Activated CD4-positive, alpha-beta T cell treated with anti-CD3 and anti-CD28 coated beads, Interleukin-2, amount 10 ng/mL, durations not matched to agents 24 days and 14 days (primary cell): ENCODE data around the gene NPTXR. TPM values are rescaled to one million over a fixed set of nuclear protein-coding genes. Genes with fewer than 3 reads are reported as not detected.

Experiments
- DNase-seq: peaks from one replicate; pipeline ENCODE4 v3.0.0; 2022
- H3K27ac Mint-ChIP-seq: one replicate; pipeline ENCODE4 v1.8.0; 2022; ENCODE audit warnings: mild to moderate bottlenecking, mixed read lengths
- H3K27me3 Mint-ChIP-seq: one replicate; pipeline ENCODE4 v1.8.0; 2022; ENCODE audit warnings: mixed read lengths
- H3K36me3 Mint-ChIP-seq: one replicate; pipeline ENCODE4 v1.8.0; 2022; ENCODE audit warnings: low read depth, mild to moderate bottlenecking, mixed read lengths
- H3K4me1 Mint-ChIP-seq: one replicate; pipeline ENCODE4 v1.8.0; 2021; ENCODE audit warnings: mixed read lengths
- H3K4me3 Mint-ChIP-seq: one replicate; pipeline ENCODE4 v1.8.0; 2022; ENCODE audit warnings: mild to moderate bottlenecking, moderate library complexity, mixed read lengths
- H3K9me3 Mint-ChIP-seq: one replicate; pipeline ENCODE4 v1.8.0; 2021; ENCODE audit warnings: mixed read lengths
- intact Hi-C: fragments of 100-400 bp; cut with micrococcal nuclease; formaldehyde crosslinking; loops from one replicate; pipeline ENCODE4 v1.15.1; 2023
- total RNA-seq: library from RNA; stranded (reverse); gene quantifications from 2 replicates; pipeline ENCODE4 v1.2.3, GENCODE V29; 2022

Gene NPTXR
- total RNA-seq, result 0.98 and 1.0 TPM in 2 replicates

GRCh38 chr22:38843657-38844314, at the start of gene NPTXR:
NPTXR (minus strand) TSS chr22:38844028.
- H3K36me3 Mint-ChIP-seq, result no peaks in the 10 kb centered on the region
- peak within 1 kb of the TSS; percentile 76 for H3K4me3 Mint-ChIP-seq
- DNase-seq, result peak; percentile 75
- intact Hi-C loops, result loop anchor here (5.0 kb wide), 1 partner anchor 86 kb away; the partner anchor contains the start of gene SUN2
- H3K27me3 Mint-ChIP-seq, result peaks cover 62% of the 10 kb centered on the region
- H3K27ac Mint-ChIP-seq, result peak within 1 kb of the TSS; percentile 52
- no peaks in the 10 kb centered on the region for H3K9me3 Mint-ChIP-seq
- peaks cover 8% of the 10 kb centered on the region for H3K4me1 Mint-ChIP-seq

DNA sequence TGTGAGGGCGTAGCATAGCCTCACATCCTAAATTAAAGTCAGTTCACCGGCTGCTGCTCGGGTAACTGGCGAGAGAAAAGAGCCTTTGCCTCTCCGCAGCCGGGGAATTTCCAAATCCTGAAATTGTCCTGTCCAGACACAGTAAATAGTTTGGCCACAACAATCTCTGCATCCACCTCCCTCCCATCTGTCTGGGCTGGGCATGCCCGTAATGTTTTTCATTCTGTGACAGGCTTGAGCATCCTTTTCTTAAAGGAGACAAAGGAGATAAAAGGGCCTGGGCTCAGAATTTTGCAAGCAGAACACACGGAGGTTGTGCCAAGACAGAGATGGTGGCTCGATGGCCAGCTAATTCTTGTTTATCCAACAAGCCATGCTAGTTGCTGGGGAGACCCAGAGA, 47.4 kb upstream of the NPTXR start:
- peaks cover 43% of the 10 kb centered on the region for H3K27me3 Mint-ChIP-seq
- no peak for DNase-seq
- H3K4me3 Mint-ChIP-seq, result no peak overlapping the region
- peaks cover 5% of the 10 kb centered on the region for H3K4me1 Mint-ChIP-seq
- H3K9me3 Mint-ChIP-seq, result no peaks in the 10 kb centered on the region
- H3K27ac Mint-ChIP-seq, result no peak overlapping the region
- intact Hi-C loops, result no loop called here
- no peaks in the 10 kb centered on the region for H3K36me3 Mint-ChIP-seq

DNA sequence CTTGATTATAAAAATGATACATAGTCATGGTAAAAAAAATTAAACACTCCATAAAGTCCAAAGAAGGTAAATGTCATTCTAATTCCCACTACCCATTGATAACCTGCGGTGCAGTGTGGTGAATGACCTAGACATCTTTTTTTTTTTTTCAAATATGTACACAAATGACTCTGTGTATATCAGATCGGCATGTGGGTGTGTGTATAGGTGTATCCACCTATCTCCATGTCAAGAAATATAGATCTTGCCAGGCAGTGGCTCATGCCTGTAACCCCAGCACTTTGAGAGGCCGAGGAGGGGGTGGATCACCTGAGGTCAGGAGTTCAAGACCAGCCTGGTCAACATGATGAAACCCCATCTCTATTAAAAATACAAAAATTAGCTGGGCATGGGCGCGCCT, 46.5 kb upstream of the NPTXR start:
- H3K27ac Mint-ChIP-seq, result no peak overlapping the region
- intact Hi-C loops, result no loop called here
- H3K4me3 Mint-ChIP-seq, result no peak overlapping the region
- no peaks in the 10 kb centered on the region for H3K36me3 Mint-ChIP-seq
- peaks cover 6% of the 10 kb centered on the region for H3K4me1 Mint-ChIP-seq
- peak; percentile 34 for DNase-seq
- H3K9me3 Mint-ChIP-seq, result no peaks in the 10 kb centered on the region
- H3K27me3 Mint-ChIP-seq, result peaks cover 39% of the 10 kb centered on the region

DNA sequence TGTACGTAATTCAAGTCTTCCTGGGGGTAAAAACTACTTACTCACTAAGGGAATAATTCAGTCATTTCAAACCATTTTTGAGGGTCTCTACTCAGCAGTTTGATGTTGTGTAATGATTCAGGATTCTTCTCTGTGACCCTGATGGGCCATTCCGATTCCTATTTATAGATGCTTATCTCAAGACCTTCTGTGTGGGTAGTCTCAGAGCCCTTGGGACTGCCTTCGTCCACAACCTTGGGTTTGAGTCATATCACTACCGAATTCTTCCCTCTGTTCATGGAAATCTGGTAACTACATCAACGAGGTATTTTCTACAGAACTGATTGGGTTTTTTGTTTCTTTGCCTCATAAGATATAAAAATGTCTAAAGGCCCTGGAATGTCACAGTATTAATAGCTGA, 42.5 kb upstream of the NPTXR start:
- Mint-ChIP-seq H3K4me1 (peaks cover 21% of the 10 kb centered on the region), H3K27ac (no peak overlapping the region), H3K9me3 (no peaks in the 10 kb centered on the region), H3K4me3 (no peak overlapping the region), H3K36me3 (no peaks in the 10 kb centered on the region), H3K27me3 (peaks cover 13% of the 10 kb centered on the region)
- intact Hi-C loops, result no loop called here
- peak; percentile 27 for DNase-seq

GRCh38 chr22:38882972-38883622, 39.3 kb upstream of the NPTXR start:
- Mint-ChIP-seq H3K27ac (peak overlapping the region; percentile 81), H3K36me3 (no peaks in the 10 kb centered on the region), H3K4me1 (peaks cover 21% of the 10 kb centered on the region), H3K9me3 (no peaks in the 10 kb centered on the region), H3K27me3 (peaks cover 16% of the 10 kb centered on the region), H3K4me3 (no peak overlapping the region)
- peak; percentile 58 for DNase-seq
- intact Hi-C loops, result no loop called here

GRCh38 chr22:38881997-38882879, 38.4 kb upstream of the NPTXR start:
- intact Hi-C loops, result no loop called here
- Mint-ChIP-seq H3K36me3 (no peaks in the 10 kb centered on the region), H3K4me3 (no peak overlapping the region), H3K4me1 (peaks cover 21% of the 10 kb centered on the region), H3K27ac (peak overlapping the region; percentile 81), H3K9me3 (no peaks in the 10 kb centered on the region), H3K27me3 (peaks cover 16% of the 10 kb centered on the region)
- peak; percentile 55 for DNase-seq

DNA sequence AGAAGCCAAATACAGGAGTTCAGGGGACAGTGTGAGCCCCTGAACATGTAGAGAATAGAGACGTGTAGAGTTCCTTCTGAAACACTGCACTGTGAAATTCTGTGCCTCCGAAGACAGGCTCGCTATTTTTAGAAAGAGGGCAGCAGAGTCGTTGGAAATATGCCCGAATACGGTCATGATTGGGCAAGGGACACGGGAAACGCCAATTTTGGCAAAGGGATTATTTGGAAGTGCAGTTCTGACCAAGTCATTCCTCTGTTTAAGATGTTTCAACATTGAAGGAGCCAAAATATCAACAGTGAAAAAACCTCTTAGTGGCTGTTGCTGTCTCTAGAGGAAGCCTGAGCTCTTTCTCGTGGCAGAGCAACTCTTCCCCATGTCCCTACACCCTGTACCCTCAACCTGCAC, 37.6 kb upstream of the NPTXR start:
- peak; percentile 52 for DNase-seq
- Mint-ChIP-seq H3K27ac (no peak overlapping the region), H3K4me1 (peaks cover 18% of the 10 kb centered on the region), H3K36me3 (no peaks in the 10 kb centered on the region), H3K9me3 (no peaks in the 10 kb centered on the region), H3K4me3 (no peak overlapping the region), H3K27me3 (peaks cover 16% of the 10 kb centered on the region)
- intact Hi-C loops, result no loop called here

DNA sequence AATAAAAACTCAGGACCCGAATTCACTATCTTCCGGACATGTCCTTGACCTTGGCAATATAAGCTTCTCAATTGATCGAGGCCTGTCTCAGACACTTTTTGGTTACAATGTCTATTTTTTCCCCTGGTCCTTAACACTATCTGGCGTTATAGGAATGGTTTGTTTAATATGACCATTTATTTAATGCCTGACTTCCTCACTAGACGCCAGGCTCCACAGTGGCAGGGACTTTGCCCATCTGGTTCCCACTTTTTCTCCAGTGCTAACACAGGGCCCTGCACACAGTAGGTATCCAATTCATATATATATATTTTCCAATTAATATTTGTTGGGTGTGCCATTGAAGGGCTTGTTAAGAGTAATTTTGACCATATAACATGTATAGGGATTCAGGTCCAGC, 36.1 kb upstream of the NPTXR start:
- intact Hi-C loops, result no loop called here
- no peak overlapping the region for H3K27ac Mint-ChIP-seq
- peaks cover 22% of the 10 kb centered on the region for H3K4me1 Mint-ChIP-seq
- H3K36me3 Mint-ChIP-seq, result no peaks in the 10 kb centered on the region
- H3K9me3 Mint-ChIP-seq, result peaks cover under 1% of the 10 kb centered on the region
- no peak overlapping the region for H3K4me3 Mint-ChIP-seq
- no peak for DNase-seq
- H3K27me3 Mint-ChIP-seq, result peaks cover 21% of the 10 kb centered on the region

GRCh38 chr22:38879108-38879729, 35.4 kb upstream of the NPTXR start:
- Mint-ChIP-seq H3K9me3 (peaks cover 4% of the 10 kb centered on the region), H3K4me1 (peaks cover 26% of the 10 kb centered on the region), H3K4me3 (no peak overlapping the region)

GRCh38 chr22:38878001-38878400, 34.2 kb upstream of the NPTXR start:
- Mint-ChIP-seq H3K4me1 (peaks cover 33% of the 10 kb centered on the region), H3K36me3 (peaks cover 3% of the 10 kb centered on the region), H3K4me3 (no peak overlapping the region), H3K27me3 (peaks cover 19% of the 10 kb centered on the region), H3K9me3 (peaks cover 4% of the 10 kb centered on the region), H3K27ac (no peak overlapping the region)
- peak; percentile 52 for DNase-seq
- intact Hi-C loops, result no loop called here

More at GRCh38 chr22:38879108-38879729, 35.4 kb upstream of the NPTXR start:
- intact Hi-C loops, result no loop called here
- no peaks in the 10 kb centered on the region for H3K36me3 Mint-ChIP-seq
- peaks cover 19% of the 10 kb centered on the region for H3K27me3 Mint-ChIP-seq
- DNase-seq, result peak; percentile 53
- H3K27ac Mint-ChIP-seq, result no peak overlapping the region

DNA sequence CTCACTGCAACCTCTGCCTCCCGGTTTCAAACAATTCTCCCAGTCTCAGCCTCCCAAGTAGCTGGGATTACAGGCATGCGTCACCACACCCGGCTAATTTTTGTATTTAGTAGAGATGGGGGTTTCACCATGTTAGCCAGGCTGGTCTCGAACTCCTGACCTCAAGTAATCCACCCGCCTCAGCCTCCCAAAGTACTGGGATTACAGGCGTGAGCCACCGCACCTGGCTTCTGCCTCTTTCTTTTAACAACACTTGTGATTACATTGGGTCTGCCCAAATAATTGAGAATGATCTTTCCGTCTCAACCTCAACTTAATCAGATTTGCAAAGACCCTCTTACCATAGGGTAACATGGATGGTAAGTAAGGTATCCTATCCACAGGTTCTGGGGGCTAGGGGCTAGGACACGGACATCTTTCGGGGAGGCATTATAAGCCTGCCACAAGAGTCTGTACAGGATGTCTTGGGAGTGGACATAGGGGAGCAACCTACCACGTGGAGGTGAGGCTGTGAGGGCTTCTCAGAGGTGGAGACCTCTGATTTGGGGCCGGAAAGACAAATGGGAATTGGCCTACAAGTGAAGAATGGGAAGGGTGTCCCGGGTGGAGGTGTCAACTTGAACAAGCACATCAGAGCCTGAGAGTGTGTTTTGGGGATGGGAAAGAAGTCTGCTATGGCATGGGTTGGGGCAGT, 30.8 kb upstream of the NPTXR start:
- peaks cover 4% of the 10 kb centered on the region for H3K9me3 Mint-ChIP-seq
- H3K36me3 Mint-ChIP-seq, result peaks cover 18% of the 10 kb centered on the region
- H3K27me3 Mint-ChIP-seq, result peaks cover 17% of the 10 kb centered on the region
- H3K27ac Mint-ChIP-seq, result peak overlapping the region; percentile 87
- H3K4me1 Mint-ChIP-seq, result peaks cover 41% of the 10 kb centered on the region
- DNase-seq, result peak; percentile 60
- H3K4me3 Mint-ChIP-seq, result peak overlapping the region; percentile 95
- intact Hi-C loops, result loop anchor here (1.0 kb wide), 2 partner anchors 67 to 111 kb away; no protein-coding TSS in a partner anchor

DNA sequence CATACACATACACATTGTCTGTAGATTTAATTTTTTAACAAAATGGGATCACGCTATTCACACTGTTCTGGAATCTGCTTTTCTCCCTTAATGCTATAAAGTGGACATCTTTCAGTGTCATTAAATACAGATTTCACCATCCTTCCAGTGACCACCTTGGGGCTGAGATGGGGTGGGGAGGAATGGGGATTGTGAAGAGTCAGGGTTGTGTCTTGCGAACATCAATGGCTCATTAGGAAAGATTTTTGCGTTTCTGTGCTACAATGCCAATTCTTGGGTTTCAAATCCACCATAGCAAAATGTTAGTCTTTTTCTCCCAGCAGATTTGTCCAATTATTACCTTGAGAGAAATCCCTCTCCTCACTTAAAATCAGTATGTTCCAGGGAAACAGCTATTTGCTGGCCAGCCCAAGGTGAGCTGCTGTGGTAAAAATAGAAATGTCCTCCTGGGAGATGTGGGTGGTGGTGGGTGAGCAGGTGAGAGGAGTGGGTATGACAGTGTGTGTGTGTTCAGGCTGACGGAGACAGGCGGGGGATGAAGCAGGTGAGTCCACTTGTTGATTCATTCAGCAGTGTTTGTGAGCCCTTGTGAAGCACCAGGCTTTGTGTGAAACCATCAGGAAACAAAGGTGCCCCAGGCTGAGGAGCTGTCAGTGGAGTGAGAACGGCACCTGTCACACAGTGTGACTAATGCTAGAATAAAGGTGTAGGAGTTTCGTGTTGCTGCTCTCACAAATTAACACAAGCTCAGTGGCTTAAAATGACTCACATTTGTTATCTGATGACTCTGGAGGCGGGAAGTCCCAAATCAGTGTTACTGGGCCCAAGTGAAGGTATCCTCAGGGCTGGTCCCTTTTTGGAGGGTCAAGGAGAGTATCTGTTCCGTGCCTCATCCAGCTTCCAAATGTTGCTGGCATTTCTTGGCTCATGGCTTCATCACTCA, 29.9 kb upstream of the NPTXR start:
- Mint-ChIP-seq H3K4me3 (peak overlapping the region; percentile 95), H3K27ac (peak overlapping the region; percentile 87), H3K27me3 (peaks cover 11% of the 10 kb centered on the region), H3K4me1 (peaks cover 48% of the 10 kb centered on the region), H3K36me3 (peaks cover 27% of the 10 kb centered on the region), H3K9me3 (peaks cover 4% of the 10 kb centered on the region)
- intact Hi-C loops, result loop anchor here (1.0 kb wide), 2 partner anchors 68 to 112 kb away; no protein-coding TSS in a partner anchor
- peak; percentile 84 for DNase-seq
